ENCODE measurements around the gene CDT1. TPM values are rescaled to one million over a fixed set of nuclear protein-coding genes. Genes with fewer than 3 reads are reported as not detected.

The CDT1 gene
- total RNA-seq, 1 experiment from 2014 or later = 74.1 TPM

DNA sequence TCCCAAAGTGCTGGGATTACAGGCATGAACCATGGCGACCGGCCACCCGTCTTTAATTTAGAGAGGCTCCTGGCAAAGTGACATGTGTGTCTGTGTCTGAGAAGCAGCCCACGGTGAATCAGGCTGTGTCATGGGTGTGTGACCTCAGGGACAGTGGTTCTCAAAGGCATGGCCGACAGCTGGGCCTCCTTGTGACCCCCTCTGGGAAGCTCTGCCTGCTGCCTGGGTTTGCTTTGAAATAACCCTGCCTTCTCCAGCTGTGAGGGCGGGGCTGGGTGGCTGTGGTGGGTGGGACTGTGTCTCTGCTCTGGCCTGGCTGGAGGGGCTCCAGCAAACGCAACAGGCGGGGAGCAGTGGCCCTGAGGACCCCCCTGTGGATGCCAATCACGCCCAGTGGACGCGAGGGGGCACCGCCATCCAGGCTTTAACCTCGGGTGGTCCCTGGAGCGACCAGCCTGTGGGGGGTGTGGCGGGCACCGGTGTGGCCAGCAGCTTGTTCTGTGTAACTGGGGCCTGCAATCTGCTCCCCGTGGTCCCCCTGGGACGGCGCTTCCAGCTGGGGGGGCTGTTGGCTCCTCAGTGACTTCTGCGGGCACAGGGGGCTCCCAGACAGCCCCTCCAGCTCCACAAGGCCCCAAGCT, 16.9 kb downstream of the CDT1 start:
- no peaks in the 10 kb centered on the region for H3K79me2 ChIP-seq (ENCODE audit: insufficient read depth, low read length)
- no CpG with 5 or more reads among the region's 20 CpGs for WGBS (ENCODE audit: extremely low coverage, insufficient read length, low lambda C conversion rate)
- H3K27ac Mint-ChIP-seq = 0 out of 7 replicates have a peak overlapping the region, but pooled peaks of 1 of the 3 experiments have one; percentile 5

More for the DNA sequence above, 16.9 kb downstream of the CDT1 start:
- no peak overlapping the region for H3K27ac ChIP-seq (ENCODE audit: insufficient read length, low read depth, low read length)
- Mint-ChIP-seq H3K9me3 (no peaks in the 10 kb centered on the region), H3K4me3 (no peak overlapping the region), H3K36me3 (ENCODE audit: insufficient read depth in 1 of 3, low read depth in 3 of 3) (peaks cover 1 to 8% (median 6%) of the 10 kb centered on the region in 3 experiments; a peak in 3 of 7 replicates), H3K4me1 (no peaks in the 10 kb centered on the region), H3K27me3 (ENCODE audit: low read depth) (no peaks in the 10 kb centered on the region)
- H2BK120ac ChIP-seq (ENCODE audit: low read depth, low read length, poor library complexity, severe bottlenecking) = no peak overlapping the region
- TF ChIP-seq, protein P1, sequence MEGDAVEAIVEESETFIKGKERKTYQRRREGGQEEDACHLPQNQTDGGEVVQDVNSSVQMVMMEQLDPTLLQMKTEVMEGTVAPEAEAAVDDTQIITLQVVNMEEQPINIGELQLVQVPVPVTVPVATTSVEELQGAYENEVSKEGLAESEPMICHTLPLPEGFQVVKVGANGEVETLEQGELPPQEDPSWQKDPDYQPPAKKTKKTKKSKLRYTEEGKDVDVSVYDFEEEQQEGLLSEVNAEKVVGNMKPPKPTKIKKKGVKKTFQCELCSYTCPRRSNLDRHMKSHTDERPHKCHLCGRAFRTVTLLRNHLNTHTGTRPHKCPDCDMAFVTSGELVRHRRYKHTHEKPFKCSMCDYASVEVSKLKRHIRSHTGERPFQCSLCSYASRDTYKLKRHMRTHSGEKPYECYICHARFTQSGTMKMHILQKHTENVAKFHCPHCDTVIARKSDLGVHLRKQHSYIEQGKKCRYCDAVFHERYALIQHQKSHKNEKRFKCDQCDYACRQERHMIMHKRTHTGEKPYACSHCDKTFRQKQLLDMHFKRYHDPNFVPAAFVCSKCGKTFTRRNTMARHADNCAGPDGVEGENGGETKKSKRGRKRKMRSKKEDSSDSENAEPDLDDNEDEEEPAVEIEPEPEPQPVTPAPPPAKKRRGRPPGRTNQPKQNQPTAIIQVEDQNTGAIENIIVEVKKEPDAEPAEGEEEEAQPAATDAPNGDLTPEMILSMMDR (conservative IDR thresholded peaks at IDR 0.05) = no peak
- H2AFZ ChIP-seq (ENCODE audit: low read length) = no peak overlapping the region
- no peak overlapping the region for H3T11ph ChIP-seq (ENCODE audit: low read length)
- H2AK5ac ChIP-seq (ENCODE audit: insufficient read length, low read length) = no peak overlapping the region
- H2BK15ac ChIP-seq (ENCODE audit: low read depth, low read length) = no peak overlapping the region
- H3K18ac ChIP-seq (ENCODE audit: insufficient read length, low read depth, low read length) = no peak overlapping the region
- H3K4me1 ChIP-seq (ENCODE audit: insufficient read depth, low read length) = no peaks in the 10 kb centered on the region
- no peak overlapping the region for H4K5ac ChIP-seq (ENCODE audit: insufficient read length, low read depth, low read length)
- no peak overlapping the region for H3K56ac ChIP-seq (ENCODE audit: insufficient read length, low read depth, low read length)
- no peak overlapping the region for H3K4me2 ChIP-seq (ENCODE audit: insufficient read depth, insufficient read length, low read length)
- no peaks in the 10 kb centered on the region for H3K79me1 ChIP-seq (ENCODE audit: insufficient read depth, low read depth, low read length, poor library complexity, severe bottlenecking)
- no peak overlapping the region for H3K9ac ChIP-seq (ENCODE audit: extremely low read depth, insufficient read length, low read length)
- no peak for DNase-seq
- H4K91ac ChIP-seq (ENCODE audit: insufficient read length, low read depth, low read length) = no peak overlapping the region
- no peak overlapping the region for H2BK5ac ChIP-seq (ENCODE audit: insufficient read length, low read length)
- H2BK20ac ChIP-seq (ENCODE audit: low read depth, low read length, poor library complexity, severe bottlenecking) = no peak overlapping the region
- H3K14ac ChIP-seq (ENCODE audit: insufficient read depth, low read length) = no peak overlapping the region
- H3K23me2 ChIP-seq (ENCODE audit: insufficient read length, low read depth, low read length, poor library complexity, severe bottlenecking) = no peaks in the 10 kb centered on the region
- no peaks in the 10 kb centered on the region for H3K9me3 ChIP-seq (ENCODE audit: control insufficient read depth, low read depth, low read length)
- no peak overlapping the region for H3K4ac ChIP-seq (ENCODE audit: low read depth, low read length)
- H3K27me3 ChIP-seq (ENCODE audit: insufficient read depth, low read length) = no peaks in the 10 kb centered on the region
- no peak overlapping the region for H3K23ac ChIP-seq (ENCODE audit: insufficient read length, low read depth, low read length)
- H2BK12ac ChIP-seq (ENCODE audit: insufficient read length, low read depth, low read length) = no peak overlapping the region
- no peak overlapping the region for H4K8ac ChIP-seq (replicated peaks; ENCODE audit: insufficient read length, low read depth, low read length)
- H4K20me1 ChIP-seq (ENCODE audit: control insufficient read depth, insufficient read depth, insufficient read length) = no peaks in the 10 kb centered on the region

Data from H9 (cell line).